ENCODE data around the gene DMAC2.
A peak's percentile ranks its signal among the peaks of the same experiment; 100 is the strongest.

DMAC2 gene

GRCh38 chr19:41449865-41450178, 10.1 kb upstream of the DMAC2 start:
- TF ChIP-seq, protein P1, sequence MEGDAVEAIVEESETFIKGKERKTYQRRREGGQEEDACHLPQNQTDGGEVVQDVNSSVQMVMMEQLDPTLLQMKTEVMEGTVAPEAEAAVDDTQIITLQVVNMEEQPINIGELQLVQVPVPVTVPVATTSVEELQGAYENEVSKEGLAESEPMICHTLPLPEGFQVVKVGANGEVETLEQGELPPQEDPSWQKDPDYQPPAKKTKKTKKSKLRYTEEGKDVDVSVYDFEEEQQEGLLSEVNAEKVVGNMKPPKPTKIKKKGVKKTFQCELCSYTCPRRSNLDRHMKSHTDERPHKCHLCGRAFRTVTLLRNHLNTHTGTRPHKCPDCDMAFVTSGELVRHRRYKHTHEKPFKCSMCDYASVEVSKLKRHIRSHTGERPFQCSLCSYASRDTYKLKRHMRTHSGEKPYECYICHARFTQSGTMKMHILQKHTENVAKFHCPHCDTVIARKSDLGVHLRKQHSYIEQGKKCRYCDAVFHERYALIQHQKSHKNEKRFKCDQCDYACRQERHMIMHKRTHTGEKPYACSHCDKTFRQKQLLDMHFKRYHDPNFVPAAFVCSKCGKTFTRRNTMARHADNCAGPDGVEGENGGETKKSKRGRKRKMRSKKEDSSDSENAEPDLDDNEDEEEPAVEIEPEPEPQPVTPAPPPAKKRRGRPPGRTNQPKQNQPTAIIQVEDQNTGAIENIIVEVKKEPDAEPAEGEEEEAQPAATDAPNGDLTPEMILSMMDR (conservative IDR thresholded peaks at IDR 0.05; ENCODE audit: low read length) = no peak
- DNase-seq (ENCODE audit: low read depth) = no peak
- H3K4me3 ChIP-seq (ENCODE audit: low read length) = no peak overlapping the region

DNA sequence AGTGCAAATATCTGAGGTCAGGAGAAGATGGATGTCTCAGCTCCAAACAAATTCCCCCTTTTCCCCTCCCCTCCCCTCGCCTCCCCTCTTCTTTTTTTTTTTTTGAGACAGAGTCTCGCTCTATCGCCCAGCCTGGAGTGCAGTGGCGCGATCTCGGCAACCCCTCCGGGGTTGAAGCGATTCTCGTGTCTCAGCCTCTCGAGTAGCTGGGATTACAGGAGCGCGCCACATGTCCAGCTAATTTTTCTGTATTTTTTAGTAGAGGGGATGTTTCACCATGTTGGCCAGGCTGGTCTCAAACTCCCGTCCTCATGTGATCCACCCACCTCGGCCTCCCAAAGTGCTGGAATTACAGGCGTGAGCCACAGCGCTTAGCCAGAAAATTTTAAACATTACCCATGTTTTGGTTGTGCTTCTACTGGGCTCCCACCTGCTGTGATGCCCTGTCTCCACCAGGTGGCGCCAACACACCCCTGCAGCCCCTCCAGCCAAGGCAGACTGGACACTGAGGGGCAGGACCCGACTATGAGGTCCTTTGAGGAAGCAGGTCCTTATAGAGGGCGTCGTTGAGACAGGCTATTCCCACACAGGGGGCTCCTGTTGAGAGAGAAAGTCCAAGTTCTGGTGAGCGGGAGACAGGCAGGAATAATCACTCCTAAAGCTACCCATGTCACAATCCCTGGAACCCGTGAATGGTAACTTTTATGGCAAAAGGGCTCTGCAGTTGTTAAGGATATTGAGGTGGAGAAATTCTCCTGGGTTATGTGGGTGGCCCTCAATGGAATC, 9.6 kb upstream of the DMAC2 start:
- DNase-seq (ENCODE audit: low read depth) = peak; percentile 57
- TF ChIP-seq, protein P1 (conservative IDR thresholded peaks at IDR 0.05; ENCODE audit: low read length) = peak; percentile 92
- H3K4me3 ChIP-seq (ENCODE audit: low read length) = peak overlapping the region; percentile 36

DNA sequence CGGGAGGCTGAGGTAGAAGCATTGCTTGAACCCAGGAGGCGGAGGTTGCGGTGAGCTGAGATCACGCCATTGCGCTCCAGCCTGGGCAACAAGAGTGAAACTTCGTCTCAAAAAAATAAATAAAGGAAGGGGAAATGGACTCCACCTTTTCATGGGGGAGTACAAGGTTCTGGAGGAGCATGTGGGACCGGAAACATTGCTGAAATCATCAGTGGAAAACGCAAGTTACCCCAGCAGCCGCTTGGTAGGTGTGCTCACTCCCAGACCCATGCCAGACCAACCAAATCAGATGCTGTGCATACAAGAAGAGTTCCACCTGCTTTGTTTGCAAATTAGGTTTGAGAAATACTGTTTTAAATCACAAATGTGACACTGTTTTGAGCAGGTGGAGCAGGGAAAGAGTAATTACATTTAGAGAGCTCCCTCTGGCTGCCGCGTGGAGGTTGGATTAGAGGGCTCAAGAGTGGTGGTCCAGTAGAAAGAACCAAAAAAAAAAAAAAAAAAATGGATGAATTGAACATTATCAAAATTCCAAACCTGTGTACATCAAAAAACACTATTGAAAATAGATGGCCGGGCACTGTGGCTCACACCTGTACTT, 8.1 kb upstream of the DMAC2 start:
- H3K4me3 ChIP-seq (ENCODE audit: low read length) = no peak overlapping the region
- TF ChIP-seq, protein P1 (conservative IDR thresholded peaks at IDR 0.05; ENCODE audit: low read length) = no peak
- DNase-seq (ENCODE audit: low read depth) = no peak

- no peak for DNase-seq (ENCODE audit: low read depth)
- no peak overlapping the region for H3K4me3 ChIP-seq (ENCODE audit: low read length)
- TF ChIP-seq, protein P1 (conservative IDR thresholded peaks at IDR 0.05; ENCODE audit: low read length) = no peak
Measured at GRCh38 chr19:41445575-41445974, 5.9 kb upstream of the DMAC2 start.

GRCh38 chr19:41443813-41444455, 4.2 kb upstream of the DMAC2 start:
- TF ChIP-seq, protein P1 (conservative IDR thresholded peaks at IDR 0.05; ENCODE audit: low read length) = no peak
- H3K4me3 ChIP-seq (ENCODE audit: low read length) = no peak overlapping the region
- DNase-seq (ENCODE audit: low read depth) = no peak

- TF ChIP-seq, protein P1 (conservative IDR thresholded peaks at IDR 0.05; ENCODE audit: low read length) = no peak
- H3K4me3 ChIP-seq (ENCODE audit: low read length) = no peak within 1 kb of the TSS
- no peak for DNase-seq (ENCODE audit: low read depth)
Measured at GRCh38 chr19:41442473-41443355, 3.0 kb upstream of the DMAC2 start, which contains the start of gene ERICH4. Gene ERICH4, plus strand, starts transcription at chr19:41443156. Its CDS starts 14 bp downstream, at chr19:41443170.
